Liver (tissue), 9 donors: Measurements from ENCODE around the gene CDC26. TPM values are rescaled to one million over a fixed set of nuclear protein-coding genes. Genes with fewer than 3 reads are reported as not detected.

ENCODE experiments used
- DNase-seq: peaks from one replicate; pipeline ENCODE4 v3.0.0-alpha.2; 2017; ENCODE audit warnings: low spot score
- H3K27ac ChIP-seq, 2 donors: one replicate each; pipeline ENCODE4 v1.7.0; 2013; ENCODE audit warnings: inconsistent platforms in 2 of 2, low read length in 2 of 2, control low read depth in 1 of 2, low read depth in 1 of 2, mild to moderate bottlenecking in 1 of 2
- H3K27me3 ChIP-seq, 4 donors: one replicate each; pipeline versions ENCODE4 v1.6.1 to v1.7.0; 2013; ENCODE audit warnings: low read length in 3 of 4, inconsistent platforms in 1 of 4, mild to moderate bottlenecking in 1 of 4, moderate library complexity in 1 of 4; ENCODE audit not compliant: control insufficient read depth in 4 of 4, insufficient read depth in 4 of 4
- H3K36me3 ChIP-seq, 4 donors: one replicate each; pipeline versions ENCODE4 v1.6.1 to v1.7.0; 2013; ENCODE audit warnings: low read length in 3 of 4, mild to moderate bottlenecking in 3 of 4, low read depth in 1 of 4, moderate library complexity in 1 of 4; ENCODE audit not compliant: control insufficient read depth in 4 of 4, insufficient read depth in 3 of 4
- H3K4me1 ChIP-seq, 4 donors: one replicate each; pipeline versions ENCODE4 v1.6.1 to v1.7.0; 2013; ENCODE audit warnings: low read length in 3 of 4, mild to moderate bottlenecking in 3 of 4, moderate library complexity in 1 of 4; ENCODE audit not compliant: control insufficient read depth in 4 of 4, insufficient read depth in 4 of 4
- H3K4me3 ChIP-seq, 3 donors: one replicate each; pipeline versions ENCODE4 v1.6.1 to v1.7.0; 2013; ENCODE audit warnings: low read length in 3 of 3, control low read depth in 1 of 3, low read depth in 1 of 3, mild to moderate bottlenecking in 1 of 3
- H3K9ac ChIP-seq, 2 donors: one replicate each; pipeline ENCODE4 v1.7.0; 2013; ENCODE audit warnings: low read length in 2 of 2, mild to moderate bottlenecking in 2 of 2, moderate library complexity in 2 of 2, control low read depth in 1 of 2, low read depth in 1 of 2
- H3K9me3 ChIP-seq, 4 donors: one replicate each; pipeline versions ENCODE4 v1.6.1 to v1.7.0; 2013; ENCODE audit warnings: low read length in 3 of 4; ENCODE audit not compliant: control insufficient read depth in 4 of 4
- EGR1 ChIP-seq, 2 donors: IDR thresholded peaks; 2 replicates each; pipeline ENCODE4 v1.6.1; 2016 to 2018; ENCODE audit warnings: antibody characterized with exemption in 2 of 2, low read depth in 2 of 2
- FOXA1 ChIP-seq: IDR thresholded peaks from 2 replicates; pipeline ENCODE4 v1.6.1; 2016; ENCODE audit warnings: antibody characterized with exemption
- FOXA2 ChIP-seq: IDR thresholded peaks from 2 replicates; pipeline ENCODE4 v1.6.1; 2016; ENCODE audit warnings: antibody characterized with exemption
- GABPA ChIP-seq, 2 donors: IDR thresholded peaks in 1 of 2; conservative IDR thresholded peaks in 1 of 2; 2 replicates each; pipeline ENCODE4 v1.6.1; 2016; ENCODE audit warnings: antibody characterized with exemption in 2 of 2, mild to moderate bottlenecking in 1 of 2, moderate library complexity in 1 of 2
- HNF4A ChIP-seq, 2 donors: conservative IDR thresholded peaks; 2 replicates each; pipeline ENCODE4 v1.6.1; 2016; ENCODE audit warnings: antibody characterized with exemption in 2 of 2, mild to moderate bottlenecking in 2 of 2
- HNF4G ChIP-seq: IDR thresholded peaks from 2 replicates; pipeline ENCODE4 v1.6.1; 2016; ENCODE audit warnings: antibody characterized with exemption
- JUND ChIP-seq, 2 donors: IDR thresholded peaks; 2 replicates each; pipeline ENCODE4 v1.6.1; 2016; ENCODE audit warnings: antibody characterized with exemption in 2 of 2
- NR2F2 ChIP-seq: IDR thresholded peaks from 2 replicates; pipeline ENCODE4 v1.6.1; 2016; ENCODE audit warnings: antibody characterized with exemption
- RXRA ChIP-seq, 2 donors: IDR thresholded peaks; 2 replicates each; pipeline ENCODE4 v1.6.1; 2017 to 2018; ENCODE audit warnings: antibody characterized with exemption in 2 of 2, mild to moderate bottlenecking in 1 of 2
- SP1 ChIP-seq: IDR thresholded peaks from 2 replicates; pipeline ENCODE4 v1.6.1; 2018; ENCODE audit warnings: antibody characterized with exemption, mild to moderate bottlenecking
- TAF1 ChIP-seq: conservative IDR thresholded peaks from 2 replicates; pipeline ENCODE4 v1.6.1; 2016; ENCODE audit warnings: antibody characterized with exemption, mild to moderate bottlenecking
- WGBS: extraction: QIAGEN DNeasy Blood & Tissue Kit; methylation state at CpG from one replicate; pipeline ENCODE4 v1.1.7; 2013; 5-methylcytosine and 5-hydroxymethylcytosine counted together
- polyA plus RNA-seq, 2 donors: library from polyadenylated mRNA; stranded (reverse) in 1 of 2; unstranded in 1 of 2; fragments of 200-250 nt in 1 of 2; fragments of >200 nt in 1 of 2; fragmentation: Nextera tagmentation in 1 of 2; extraction: Ambion mirVana in 1 of 2; gene quantifications; one replicate each; pipeline versions ENCODE4 v1.2.1 to v1.2.3, GENCODE V29; 2013 to 2015
- total RNA-seq, 2 donors: library from RNA; depleted of rRNA; stranded (reverse); fragments of >200 nt; gene quantifications; one replicate each; pipeline ENCODE4 v1.2.3, GENCODE V29; 2014
- TF ChIP-seq, protein P1 (sequence below): IDR thresholded peaks from 2 replicates; pipeline ENCODE4 v1.6.1; 2016; ENCODE audit warnings: antibody characterized with exemption
- TF ChIP-seq, protein P2 (sequence below): IDR thresholded peaks from 2 replicates; pipeline ENCODE4 v1.6.1; 2016; ENCODE audit warnings: antibody characterized with exemption
- TF ChIP-seq, protein P3 (sequence below): IDR thresholded peaks from 2 replicates; pipeline ENCODE4 v1.6.1; 2016; ENCODE audit warnings: antibody characterized with exemption, mild to moderate bottlenecking
- TF ChIP-seq, protein P4 (sequence below): fragments of 150-350 bp; IDR thresholded peaks from 2 replicates; pipeline ENCODE4 v1.5.1; 2017; ENCODE audit warnings: improper control_type of control experiment, low read depth, low read length; ENCODE audit not compliant: missing input control
- TF ChIP-seq, protein P5 (sequence below): IDR thresholded peaks from 2 replicates; pipeline ENCODE4 v1.6.1; 2016; ENCODE audit warnings: antibody characterized with exemption
- donor health status: healthy.
- donor health status: healthy.
- donor health status: healthy.
- donor health status: healthy.
- donor health status: healthy.

The CDC26 gene
- total and polyA plus RNA-seq, 4 donors = 12.5 to 38.9 (median 21.3) TPM

DNA sequence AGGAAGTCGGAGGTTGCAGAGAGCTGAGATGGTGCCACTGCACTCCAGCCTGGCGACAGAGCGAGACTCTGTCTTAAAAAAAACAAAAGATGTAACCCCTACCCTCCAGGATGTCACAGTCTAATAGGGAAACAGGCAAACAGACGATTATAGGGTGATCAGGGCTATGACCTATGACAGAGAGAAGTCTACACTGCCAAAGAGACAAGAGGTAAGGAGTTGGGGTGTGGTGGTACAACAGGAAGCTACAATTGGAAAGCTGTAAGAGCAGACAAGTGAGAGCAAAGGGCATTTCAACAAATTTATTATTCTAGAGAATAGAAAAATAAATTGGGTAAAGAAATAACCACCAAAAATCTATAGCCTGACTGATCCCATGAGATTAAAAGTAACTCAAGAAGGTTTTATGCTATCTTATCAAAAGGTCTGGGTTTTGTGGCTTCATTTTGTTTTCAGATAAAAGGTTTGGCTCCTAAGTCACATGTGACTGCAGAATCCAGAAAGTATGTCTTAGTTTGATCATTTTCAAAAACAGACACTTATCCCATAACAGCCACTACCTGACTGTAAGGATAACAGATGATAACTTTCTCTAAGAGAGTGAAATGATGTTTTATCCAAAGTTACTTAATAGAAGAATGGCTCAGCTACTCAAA lies 7.3 kb downstream of the CDC26 start:
- no peaks in the 10 kb centered on the region for H3K9me3 ChIP-seq
- WGBS = 86% methylated on average over 4 of the region's 4 CpGs
- H3K27me3 ChIP-seq = no peaks in the 10 kb centered on the region
- TF ChIP-seq FOXA2 (no peak), GABPA (IDR thresholded peaks at IDR 0.05 in 1 of 2, conservative IDR thresholded peaks at IDR 0.05 in 1 of 2) (no peak)
- TF ChIP-seq, protein P1, sequence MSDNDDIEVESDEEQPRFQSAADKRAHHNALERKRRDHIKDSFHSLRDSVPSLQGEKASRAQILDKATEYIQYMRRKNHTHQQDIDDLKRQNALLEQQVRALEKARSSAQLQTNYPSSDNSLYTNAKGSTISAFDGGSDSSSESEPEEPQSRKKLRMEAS = no peak
- H3K36me3 ChIP-seq = peaks cover 14 to 36% (median 31%) of the 10 kb centered on the region in 4 donors
- H3K9ac ChIP-seq = no peak overlapping the region
- no peak for DNase-seq
- no peak overlapping the region for H3K27ac ChIP-seq
- H3K4me3 ChIP-seq = no peak overlapping the region
- H3K4me1 ChIP-seq = peaks cover 0 to 11% (median 7%) of the 10 kb centered on the region in 4 donors

DNA sequence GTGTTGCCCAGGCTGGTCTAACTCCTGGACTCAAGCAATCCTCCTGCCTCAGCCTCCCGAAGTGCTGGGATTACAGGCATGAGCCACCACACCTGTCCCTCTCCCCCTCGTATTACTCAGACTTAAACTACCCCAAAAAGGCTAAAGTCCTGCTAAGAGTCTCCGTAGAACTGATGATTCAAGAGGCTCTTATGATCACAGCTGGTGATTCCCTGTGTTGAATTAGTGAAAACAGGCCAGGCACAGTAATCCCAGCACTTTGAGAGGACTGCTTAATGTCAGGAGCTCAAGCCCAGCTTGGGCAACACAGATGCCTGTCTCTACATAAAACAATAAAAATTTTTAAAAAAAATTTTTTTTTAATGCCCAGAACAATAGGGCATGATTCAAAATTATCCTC lies 9.2 kb downstream of the CDC26 start:
- H3K27ac ChIP-seq = no peak overlapping the region
- peaks cover 1 to 26% (median 21%) of the 10 kb centered on the region in 4 donors for H3K4me1 ChIP-seq
- TF ChIP-seq RXRA (IDR thresholded peaks at IDR 0.05) (no peak), FOXA2 (no peak), EGR1 (IDR thresholded peaks at IDR 0.05; ENCODE audit: low read depth in 2 of 2) (no peak), GABPA (IDR thresholded peaks at IDR 0.05 in 1 of 2, conservative IDR thresholded peaks at IDR 0.05 in 1 of 2) (no peak), NR2F2 (no peak), FOXA1 (no peak), HNF4G (no peak), TAF1 (no peak), HNF4A (conservative IDR thresholded peaks at IDR 0.05) (no peak), SP1 (no peak), JUND (IDR thresholded peaks at IDR 0.05) (no peak)
- TF ChIP-seq, protein P2, sequence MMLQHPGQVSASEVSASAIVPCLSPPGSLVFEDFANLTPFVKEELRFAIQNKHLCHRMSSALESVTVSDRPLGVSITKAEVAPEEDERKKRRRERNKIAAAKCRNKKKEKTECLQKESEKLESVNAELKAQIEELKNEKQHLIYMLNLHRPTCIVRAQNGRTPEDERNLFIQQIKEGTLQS = no peak
- TF ChIP-seq, protein P3, sequence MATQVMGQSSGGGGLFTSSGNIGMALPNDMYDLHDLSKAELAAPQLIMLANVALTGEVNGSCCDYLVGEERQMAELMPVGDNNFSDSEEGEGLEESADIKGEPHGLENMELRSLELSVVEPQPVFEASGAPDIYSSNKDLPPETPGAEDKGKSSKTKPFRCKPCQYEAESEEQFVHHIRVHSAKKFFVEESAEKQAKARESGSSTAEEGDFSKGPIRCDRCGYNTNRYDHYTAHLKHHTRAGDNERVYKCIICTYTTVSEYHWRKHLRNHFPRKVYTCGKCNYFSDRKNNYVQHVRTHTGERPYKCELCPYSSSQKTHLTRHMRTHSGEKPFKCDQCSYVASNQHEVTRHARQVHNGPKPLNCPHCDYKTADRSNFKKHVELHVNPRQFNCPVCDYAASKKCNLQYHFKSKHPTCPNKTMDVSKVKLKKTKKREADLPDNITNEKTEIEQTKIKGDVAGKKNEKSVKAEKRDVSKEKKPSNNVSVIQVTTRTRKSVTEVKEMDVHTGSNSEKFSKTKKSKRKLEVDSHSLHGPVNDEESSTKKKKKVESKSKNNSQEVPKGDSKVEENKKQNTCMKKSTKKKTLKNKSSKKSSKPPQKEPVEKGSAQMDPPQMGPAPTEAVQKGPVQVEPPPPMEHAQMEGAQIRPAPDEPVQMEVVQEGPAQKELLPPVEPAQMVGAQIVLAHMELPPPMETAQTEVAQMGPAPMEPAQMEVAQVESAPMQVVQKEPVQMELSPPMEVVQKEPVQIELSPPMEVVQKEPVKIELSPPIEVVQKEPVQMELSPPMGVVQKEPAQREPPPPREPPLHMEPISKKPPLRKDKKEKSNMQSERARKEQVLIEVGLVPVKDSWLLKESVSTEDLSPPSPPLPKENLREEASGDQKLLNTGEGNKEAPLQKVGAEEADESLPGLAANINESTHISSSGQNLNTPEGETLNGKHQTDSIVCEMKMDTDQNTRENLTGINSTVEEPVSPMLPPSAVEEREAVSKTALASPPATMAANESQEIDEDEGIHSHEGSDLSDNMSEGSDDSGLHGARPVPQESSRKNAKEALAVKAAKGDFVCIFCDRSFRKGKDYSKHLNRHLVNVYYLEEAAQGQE = no peak
- TF ChIP-seq, protein P4, sequence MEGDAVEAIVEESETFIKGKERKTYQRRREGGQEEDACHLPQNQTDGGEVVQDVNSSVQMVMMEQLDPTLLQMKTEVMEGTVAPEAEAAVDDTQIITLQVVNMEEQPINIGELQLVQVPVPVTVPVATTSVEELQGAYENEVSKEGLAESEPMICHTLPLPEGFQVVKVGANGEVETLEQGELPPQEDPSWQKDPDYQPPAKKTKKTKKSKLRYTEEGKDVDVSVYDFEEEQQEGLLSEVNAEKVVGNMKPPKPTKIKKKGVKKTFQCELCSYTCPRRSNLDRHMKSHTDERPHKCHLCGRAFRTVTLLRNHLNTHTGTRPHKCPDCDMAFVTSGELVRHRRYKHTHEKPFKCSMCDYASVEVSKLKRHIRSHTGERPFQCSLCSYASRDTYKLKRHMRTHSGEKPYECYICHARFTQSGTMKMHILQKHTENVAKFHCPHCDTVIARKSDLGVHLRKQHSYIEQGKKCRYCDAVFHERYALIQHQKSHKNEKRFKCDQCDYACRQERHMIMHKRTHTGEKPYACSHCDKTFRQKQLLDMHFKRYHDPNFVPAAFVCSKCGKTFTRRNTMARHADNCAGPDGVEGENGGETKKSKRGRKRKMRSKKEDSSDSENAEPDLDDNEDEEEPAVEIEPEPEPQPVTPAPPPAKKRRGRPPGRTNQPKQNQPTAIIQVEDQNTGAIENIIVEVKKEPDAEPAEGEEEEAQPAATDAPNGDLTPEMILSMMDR = no peak
- TF ChIP-seq, protein P5, sequence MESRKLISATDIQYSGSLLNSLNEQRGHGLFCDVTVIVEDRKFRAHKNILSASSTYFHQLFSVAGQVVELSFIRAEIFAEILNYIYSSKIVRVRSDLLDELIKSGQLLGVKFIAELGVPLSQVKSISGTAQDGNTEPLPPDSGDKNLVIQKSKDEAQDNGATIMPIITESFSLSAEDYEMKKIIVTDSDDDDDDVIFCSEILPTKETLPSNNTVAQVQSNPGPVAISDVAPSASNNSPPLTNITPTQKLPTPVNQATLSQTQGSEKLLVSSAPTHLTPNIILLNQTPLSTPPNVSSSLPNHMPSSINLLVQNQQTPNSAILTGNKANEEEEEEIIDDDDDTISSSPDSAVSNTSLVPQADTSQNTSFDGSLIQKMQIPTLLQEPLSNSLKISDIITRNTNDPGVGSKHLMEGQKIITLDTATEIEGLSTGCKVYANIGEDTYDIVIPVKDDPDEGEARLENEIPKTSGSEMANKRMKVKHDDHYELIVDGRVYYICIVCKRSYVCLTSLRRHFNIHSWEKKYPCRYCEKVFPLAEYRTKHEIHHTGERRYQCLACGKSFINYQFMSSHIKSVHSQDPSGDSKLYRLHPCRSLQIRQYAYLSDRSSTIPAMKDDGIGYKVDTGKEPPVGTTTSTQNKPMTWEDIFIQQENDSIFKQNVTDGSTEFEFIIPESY = no peak
- TF ChIP-seq, protein P1 = no peak
- WGBS = 91% methylated on average over 3 of the region's 3 CpGs
- H3K27me3 ChIP-seq = no peaks in the 10 kb centered on the region
- H3K9me3 ChIP-seq = no peaks in the 10 kb centered on the region
- H3K36me3 ChIP-seq = peaks cover 10 to 22% (median 20%) of the 10 kb centered on the region in 4 donors
- DNase-seq = no peak
- H3K9ac ChIP-seq = no peak overlapping the region
- H3K4me3 ChIP-seq = no peak overlapping the region
